ENCODE data around the gene MISFA.
"Not testable (repeated sequence)": the region's sequence is repeated elsewhere in the genome, so short reads cannot be mapped to it uniquely, and the experiment has no call there.

The MISFA gene

DNA sequence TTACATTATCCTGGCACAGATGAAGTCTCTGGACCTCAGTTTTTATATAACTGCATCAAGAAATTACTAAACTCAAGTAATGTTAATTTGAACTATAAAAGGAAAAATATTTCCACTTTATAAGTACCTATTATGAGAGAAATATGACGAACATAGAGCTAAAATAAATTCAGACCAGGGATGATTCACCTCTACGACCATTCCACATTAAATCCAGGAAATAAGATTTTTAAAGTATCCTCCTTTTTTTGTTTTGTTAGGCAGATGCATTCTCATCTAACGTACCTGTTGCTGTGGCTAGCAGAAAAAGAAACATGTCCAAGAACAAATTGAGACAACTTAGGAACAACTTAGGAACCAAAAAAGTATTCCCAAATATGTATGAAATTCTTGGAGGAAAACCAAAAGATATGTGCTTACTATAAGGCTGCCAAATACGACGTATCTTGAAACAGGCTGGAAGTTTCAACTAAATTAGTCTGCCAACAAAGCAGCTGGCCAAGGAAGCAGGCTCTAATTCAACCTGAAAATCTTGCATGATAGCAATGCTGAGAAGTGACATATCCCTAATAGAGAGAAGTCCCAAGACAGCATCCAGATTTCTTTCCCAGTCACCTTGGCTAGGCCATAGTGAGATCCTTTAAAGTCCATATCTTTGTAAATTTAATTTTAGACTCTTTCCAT is 18.9 kb downstream of the MISFA start:
- no peak for DNase-seq

DNA sequence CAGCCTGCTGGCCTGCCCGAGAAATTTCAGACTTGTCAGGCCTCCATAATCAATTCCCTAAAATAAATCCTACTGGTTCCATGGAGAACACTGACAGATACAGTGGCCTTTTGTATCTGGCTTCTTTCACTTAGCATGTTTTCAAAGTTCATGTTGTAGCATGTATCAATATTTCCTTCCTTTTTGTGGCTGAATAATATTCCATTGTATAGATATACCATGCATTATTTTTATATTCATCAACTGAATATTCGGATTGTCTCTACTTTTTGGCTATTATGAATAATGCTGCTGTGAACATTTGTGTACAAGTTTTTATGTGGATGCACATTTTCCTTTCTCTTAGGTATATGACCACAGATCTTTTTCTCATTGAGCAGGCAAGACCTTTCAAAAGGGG is 24.1 kb downstream of the MISFA start:
- no peak for DNase-seq

DNA sequence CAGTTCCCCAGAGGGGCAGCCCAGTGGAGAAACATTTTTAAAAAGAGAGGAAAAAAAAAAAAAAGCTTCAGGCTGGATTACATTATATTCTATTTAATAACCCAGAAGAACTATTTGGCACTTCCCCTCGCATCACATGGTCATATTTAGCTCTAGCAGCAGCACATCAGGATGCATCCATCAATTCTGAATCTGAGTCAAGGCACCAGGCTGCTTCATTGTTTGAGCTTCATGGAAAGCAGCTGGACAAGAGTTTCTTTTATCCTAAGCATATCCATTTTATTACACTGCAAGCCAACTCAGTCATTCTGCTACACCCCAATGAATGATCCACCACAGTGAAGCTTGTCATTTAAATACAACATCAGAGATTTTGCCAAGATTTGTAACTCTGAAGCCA is 24.6 kb downstream of the MISFA start:
- DNase-seq = no peak

DNA sequence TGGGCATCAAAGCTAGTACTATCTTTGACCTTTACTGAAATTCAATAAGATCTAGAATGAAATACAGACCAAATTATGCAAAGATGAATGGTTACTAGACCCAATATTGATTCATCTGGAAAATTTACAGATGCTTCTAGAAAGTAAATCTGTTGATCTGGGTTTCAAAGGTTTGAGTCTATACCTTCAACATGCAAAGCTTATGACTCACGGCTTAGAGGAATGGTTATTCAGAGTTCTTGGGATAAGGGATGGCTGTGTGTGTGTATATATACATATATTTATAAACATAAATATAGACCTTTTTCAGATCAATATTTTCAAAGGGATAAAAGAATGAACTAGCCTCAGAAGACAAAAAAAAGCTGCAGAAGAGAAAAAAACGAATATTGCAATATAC is 33.3 kb downstream of the MISFA start:
- no peak for DNase-seq

DNA sequence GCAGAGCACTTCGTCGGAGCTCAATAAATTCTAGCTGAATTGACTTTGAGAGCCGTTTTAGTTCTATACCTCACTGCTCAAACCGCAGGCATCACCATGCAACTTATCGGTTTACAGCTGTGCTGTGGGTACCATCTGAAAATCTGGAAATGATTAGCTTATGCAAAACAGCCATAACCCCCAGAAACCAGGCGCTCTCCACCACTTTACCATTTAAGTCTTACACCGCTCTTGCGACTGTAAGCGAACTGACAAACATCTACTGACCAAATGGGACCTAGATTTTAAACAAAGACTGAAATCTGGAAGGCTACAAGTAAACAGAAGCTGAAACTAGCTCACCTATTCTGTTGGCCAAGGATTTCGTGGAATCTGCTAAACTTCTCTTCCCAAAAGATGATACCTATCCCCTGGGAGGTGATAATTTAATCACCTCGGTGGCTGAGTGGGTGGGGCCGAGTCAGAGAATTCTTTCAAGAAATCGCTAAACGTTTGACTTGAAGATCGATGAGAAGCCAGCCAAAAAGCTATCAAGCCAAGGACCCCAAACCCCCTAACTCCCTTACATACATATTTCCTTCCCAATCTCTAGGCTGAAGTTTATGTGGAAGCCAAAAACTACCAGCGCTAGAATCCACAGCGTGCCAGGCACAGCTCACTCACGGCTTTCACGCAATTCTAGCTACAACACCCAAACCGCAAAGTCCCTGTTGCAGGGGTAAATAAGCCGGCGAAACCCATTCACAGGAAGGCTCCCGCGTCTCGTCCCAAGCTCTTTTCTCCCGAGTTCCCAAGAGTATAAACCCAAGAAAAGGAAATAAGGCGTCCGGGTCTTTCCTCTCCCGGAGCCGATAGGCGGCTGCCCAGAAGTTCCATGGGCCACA is 33.9 kb downstream of the MISFA start:
- DNase-seq = peak; percentile 49

DNA sequence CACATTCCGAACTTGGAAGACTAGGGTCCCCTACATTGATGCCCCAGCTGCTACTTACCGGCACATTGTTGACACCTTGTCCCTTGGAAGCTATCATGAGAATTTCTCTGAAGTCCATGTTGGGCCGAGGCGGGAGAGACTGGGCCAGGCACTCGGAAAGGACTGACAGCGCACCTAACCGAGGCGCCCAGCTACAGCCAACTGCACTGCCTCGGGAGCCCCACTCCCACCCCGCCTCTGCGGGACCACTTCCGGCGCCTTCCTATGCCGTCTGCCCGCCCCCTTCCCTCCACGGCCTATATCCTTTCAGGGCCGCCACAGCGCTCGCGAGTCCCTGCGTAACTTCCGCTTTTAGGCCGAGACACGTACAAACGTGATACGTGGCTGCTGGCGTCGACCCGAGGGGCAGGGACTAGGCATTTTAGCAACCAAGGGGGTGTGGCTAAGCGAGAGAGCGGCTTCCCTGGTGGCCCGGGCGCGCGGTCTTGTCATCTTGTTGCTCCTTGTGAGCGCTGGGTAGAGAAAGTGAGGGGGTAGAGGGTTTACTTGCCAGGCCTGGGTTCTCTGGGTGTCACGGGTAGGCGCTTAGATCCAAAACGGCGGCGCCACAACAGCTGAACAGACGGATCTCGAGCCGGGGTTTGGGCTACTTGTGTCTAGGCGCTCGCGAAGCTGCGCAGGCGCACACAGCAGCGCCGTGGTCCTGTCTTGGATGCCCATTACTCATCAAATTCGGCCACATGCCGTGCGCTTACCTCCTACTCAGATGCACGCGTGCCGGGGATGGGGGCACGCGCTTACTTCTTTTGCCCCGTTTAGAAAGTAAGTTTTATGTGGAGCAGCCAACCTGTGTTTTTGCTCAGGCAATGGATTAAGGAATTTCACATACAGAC is 34.8 kb downstream of the MISFA start, which contains the start of gene SPTY2D1:
SPTY2D1 (minus strand) TSS at position 203 of the 893 bp plus-strand sequence; CDS start at position 118, 85 bp downstream.
- DNase-seq = peak; percentile 99

DNA sequence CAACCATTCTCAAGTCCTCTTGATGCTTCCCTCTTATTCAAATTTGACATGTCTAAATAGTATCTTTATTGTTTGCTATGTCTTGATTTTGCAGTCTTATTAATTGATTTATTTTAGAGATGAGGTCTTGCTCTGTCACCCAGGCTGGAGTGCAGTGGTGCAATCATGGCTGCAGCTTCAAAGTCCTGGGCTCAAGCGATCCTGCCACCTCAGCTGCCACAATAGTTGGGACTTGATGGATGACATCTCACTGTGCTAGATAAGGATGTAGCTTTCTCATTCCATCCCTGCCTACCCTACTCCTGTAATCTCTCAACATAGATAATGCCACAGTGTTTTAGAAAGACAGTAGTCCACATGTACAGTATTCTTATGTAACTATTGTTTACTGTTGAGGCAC is 42.1 kb downstream of the MISFA start:
- no peak for DNase-seq

DNA sequence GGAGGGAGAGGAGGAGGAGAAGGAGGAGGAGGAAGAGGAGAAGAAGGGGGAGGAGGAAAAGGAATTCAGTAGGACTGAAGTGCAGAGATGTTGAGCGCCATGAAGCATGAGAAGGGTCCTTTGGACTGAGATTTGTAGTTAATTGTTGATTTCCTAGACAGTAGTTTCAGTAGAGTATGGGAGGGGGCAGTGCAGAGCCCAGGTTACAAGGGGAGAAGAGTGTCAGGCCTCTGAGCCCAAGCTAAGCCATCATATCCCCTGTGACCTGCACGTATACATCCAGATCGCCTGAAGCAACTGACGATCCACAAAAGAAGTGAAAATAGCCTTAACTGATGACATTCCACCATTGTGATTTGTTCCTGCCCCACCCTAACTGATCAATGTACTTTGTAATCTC is 43.4 kb downstream of the MISFA start:
- not testable (repeated sequence) for DNase-seq

DNA sequence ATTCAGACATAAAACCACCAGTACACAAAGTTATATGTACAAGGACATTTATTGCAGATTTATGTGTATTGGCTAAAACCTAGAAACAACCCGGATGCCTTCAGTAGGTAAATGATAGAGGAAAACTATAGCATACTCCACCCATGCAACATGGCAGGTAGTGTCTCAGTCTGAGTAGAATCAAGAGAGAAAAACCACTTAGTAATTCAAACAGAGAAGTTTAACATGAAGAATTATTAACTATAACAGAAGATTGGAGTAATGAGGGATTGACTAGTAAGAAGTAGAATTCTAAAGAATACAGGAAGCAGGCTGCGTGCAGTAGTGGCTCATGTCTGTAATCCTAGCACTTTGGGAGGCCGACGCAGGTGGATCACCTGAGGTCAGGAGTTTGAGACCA is 50.8 kb downstream of the MISFA start:
- DNase-seq = no peak

DNA sequence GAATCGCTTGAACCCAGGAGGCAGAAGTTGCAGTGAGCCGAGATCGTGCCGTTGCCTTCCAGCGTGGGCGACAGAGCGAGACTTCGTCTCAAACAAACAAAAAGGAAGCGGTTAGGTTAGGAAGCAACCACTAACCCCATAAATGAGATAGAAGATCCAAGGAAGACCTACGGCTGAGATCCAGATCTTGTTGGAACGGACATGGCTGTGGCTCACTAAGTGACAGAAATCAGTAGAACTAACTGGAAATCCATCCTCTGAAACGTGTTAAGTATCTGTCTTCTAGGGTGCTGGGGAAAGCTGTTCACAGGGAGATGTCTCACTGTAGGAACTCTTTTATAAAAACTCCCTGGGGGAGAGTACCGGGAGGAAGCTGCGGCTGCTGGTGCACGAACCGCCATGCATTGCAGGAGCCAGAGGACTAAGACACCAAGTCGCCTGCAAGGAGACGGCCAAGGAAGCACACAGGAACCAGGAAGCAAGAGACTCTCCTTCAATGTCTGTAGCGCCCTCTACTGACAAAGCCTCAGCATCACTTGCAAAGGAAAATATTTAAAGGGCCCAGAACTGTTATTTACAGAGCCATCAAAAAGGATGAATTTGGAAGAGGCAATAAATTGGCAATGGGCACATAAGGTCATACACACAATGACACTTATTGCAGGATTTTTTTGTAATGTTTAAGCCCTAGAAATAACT is 51.4 kb downstream of the MISFA start:
- DNase-seq = peak; percentile 84

Measured in hematopoietic multipotent progenitor cell treated with erythropoietin and hydrocortisone succinate and interleukin-3 and kit ligand, for 8 days (in vitro differentiated cells).